ENCODE measurements around the gene AGMO.

The AGMO gene

DNA sequence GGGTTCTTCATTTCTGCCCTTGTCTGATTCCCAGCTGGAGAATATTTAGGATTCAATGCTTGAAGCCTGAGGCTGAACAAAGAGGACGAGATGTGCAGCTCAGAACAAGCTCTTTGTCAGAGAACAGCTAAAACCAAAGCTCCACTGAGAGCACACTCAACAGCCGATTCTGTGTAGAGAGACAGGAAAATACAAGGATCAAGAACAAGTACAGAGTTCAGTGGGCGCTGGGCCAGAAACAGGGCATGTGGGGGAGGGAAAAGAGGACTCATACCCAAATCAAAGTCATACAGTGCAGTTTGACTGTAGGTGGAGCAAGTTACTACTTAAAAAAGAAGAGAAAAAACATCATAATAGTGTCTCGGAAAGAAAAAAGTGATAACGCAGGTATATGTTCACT lies at the start of gene AGMO:
AGMO (minus strand) TSS at position 181 of the 400 bp plus-strand sequence.
- DNase-seq: peak; percentile 65

DNA sequence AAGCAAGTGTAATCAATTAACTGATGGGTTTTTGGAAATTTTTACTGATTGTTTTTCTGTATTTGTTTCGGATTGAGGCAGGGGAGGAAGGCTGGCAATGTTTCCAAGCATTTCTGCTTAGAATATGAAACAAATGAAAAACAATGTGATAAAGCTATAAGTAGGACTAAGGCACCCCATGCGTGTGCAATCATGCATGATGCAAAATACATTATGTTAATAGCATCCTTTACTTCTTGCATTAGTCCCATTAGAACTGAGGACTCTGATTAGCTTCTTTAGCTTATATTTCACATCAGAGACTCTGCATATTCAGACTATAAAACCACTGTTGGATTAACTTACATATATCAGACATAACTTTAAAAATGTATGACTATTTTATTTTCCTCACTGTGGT lies 48.7 kb upstream of the AGMO start:
- no peak for DNase-seq

DNA sequence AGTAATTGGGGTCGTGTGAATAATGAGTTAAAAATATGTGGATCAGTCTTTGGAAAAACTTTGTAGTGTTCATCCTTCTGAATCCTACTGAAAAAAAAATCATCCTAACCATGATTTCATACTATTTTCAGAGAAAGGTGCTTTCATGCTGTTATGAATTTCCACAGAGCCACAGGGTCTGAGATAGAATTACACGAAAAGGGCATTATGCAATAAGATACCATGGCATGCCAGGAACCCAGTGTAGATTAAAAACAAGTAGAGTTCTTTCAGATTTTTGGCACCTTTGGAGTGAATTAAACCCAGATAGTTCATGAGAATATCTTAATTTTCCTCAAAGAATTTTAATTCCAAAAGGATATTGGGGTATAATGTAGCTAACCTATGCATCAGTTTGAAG lies 47.5 kb upstream of the AGMO start:
- DNase-seq: no peak

DNA sequence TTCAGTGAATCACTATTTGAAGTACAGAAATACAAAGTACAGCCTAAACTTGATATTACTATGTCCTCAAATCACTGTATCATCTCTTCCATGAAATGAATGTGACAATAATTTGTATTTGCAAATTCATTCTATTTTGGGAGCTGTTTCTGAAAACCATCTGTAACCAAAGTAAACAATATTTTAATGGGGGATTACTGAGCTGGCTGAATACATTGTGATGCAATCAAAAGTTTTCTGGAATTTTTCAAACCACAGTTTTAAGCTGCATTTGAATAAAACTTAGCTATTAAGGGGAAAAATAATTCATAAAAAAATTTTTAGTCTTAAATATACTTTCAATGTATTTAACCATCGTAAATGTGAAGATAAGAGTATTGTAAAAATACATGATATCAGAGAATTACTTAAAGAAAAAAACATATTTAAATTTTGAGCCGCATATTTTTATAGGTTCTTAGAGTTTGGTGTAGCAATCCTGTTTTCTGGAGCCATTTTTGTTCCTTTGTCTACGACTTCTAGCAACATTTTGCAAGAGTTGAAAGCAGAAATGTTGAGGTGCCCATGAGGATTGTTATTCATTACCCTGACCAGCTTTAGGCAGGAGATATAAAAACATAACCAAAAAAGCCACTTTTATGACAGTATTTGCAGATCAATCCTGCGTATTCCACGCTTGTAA lies 45.9 kb upstream of the AGMO start:
- DNase-seq: no peak

DNA sequence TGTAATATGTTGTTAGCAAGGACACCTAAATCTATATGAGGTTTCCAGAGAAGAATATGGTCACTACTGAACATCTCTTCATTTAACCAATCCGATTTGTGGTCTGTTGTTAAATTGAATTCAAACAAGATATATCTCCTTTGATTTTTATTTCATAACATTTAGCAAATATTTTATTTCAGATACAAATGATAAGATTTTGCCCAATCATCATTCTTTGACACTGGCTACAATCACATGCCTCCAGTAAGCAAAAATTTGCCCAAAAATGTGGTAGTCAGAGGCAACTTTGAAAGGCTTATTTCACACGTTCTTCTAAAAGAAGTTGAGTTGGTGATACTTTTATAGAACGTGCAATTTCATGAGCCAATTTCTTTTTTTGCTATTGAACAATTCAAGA lies 44.7 kb upstream of the AGMO start:
- no peak for DNase-seq

DNA sequence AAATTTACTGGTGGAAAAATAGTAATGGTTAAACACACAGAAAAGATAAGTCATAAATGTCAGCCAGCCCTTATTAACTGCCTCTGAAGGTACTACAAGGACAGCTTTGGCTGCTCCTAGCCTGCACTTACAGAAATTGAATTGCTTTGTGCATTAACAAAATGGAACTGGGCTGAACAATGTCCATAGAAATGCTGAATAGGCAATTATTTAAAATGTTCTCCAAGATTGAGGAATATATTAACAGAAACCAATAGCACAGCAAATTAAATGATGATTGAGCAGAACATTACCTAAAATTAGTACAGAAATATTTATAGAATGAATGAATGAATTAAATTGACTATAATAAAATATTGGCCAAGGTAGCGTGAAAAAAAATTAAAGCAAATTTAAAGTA lies 42.4 kb upstream of the AGMO start:
- DNase-seq: no peak

DNA sequence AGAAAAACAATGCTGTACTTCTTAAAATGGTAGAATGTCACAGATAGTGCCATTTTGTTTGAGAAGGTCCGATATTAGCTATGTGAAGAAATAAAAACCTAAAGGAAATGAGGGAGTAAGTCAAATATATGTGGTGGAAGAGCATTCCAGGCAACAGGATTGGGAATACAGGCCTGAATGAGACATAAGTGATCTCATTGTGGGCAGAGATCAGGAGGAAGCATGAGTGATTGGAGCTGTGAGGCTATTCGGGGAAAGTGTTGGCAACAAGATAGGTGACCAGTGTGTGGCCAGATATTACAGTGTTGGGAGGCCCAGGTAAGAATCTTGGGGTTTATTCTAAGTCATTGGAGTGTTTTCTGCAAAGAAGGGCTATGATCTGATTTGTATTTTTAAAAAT lies 41.3 kb upstream of the AGMO start:
- no peak for DNase-seq

DNA sequence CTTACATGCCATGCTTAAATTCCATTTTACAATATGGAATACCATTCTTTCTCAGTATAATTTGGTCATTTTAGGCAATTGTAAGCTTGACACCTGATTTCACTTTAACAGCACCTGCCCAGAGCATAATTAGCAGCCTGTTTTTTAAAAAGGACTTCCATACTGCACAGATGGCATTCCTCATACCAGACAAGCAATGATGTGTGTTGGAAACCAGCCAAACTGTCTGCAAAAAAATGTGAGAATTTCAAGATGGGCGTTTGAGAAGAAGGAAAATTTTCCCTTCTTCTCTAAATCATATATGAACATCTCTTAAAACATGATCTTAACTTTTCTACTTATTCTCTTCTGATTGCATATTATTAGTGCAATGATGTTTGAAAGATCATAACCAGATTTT lies 40.4 kb upstream of the AGMO start:
- no peak for DNase-seq

DNA sequence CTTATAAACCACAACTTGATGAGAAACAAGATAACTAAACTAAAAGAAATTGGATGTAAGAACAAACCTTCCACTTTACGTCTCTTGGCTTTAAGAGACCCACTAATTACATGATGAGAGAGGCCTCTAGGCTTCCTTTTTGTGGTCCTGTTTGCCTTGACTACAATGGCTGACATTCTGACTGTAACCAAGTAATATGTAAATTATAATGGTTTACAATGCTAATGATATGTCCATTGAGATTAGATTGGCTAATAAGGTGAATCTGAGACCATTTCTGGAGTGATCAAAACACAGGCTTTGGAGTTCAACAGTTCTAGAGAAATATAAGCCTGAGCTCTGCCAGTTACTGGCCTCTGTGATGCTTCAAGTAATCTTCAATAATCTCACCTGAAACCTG lies 39.4 kb upstream of the AGMO start:
- DNase-seq: no peak

DNA sequence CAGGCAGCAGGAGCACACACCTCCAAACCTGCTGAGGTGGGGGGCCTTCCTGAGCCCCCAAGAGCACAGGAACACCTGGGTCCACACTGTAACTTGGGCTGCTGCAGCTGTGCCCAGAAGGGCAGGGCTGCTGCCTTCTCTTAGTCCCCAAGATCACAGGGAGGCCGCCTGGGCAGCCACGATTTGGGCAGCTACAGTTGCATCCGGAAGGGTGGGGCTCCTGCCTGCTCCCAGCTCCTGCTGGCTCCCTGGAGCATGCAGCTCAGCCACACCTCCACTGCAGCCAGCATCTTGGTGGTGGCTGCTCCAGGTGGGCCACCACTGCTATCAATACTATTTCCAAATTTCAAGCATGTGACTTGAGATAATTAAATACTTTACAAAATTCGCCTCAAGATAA lies 38.5 kb upstream of the AGMO start:
- no peak for DNase-seq

DNA sequence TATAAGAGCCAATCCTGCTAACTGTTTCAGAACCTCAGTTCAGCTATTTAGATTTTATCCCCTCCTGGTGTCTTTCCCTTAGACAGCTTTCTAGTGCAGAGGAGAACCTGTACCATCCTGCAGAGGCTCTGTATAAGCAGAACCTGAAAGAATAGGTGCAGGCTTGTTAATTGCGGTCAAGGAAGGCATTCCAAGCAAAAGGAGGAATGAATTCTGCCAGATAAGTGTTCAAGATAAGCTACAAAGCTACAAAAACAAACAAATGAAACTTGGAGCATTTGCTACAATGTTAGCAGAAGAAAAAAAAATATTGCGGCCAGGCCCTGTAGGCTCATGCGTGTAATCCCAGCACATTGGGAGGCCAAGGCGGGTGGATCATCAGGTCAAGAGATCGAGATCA lies 32.6 kb upstream of the AGMO start:
- no peak for DNase-seq

DNA sequence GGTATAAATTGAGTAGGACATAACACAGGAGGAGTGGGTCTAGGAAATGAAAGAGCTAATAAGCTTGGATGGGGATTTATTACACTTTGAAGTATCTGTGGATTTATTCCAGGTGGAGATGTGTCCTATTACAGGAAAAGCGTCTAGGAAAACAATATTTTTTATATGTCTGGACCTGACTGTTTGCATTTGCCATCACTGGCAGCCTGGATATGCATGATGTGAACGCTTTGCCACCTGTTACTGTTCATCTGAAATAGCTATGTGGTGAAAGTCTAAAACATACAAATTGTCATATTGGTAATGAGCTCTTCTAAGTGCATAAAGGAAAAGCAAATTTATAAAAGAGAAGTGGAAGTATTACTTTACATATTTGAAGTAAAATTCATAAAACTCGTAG lies 31.6 kb upstream of the AGMO start:
- no peak for DNase-seq

DNA sequence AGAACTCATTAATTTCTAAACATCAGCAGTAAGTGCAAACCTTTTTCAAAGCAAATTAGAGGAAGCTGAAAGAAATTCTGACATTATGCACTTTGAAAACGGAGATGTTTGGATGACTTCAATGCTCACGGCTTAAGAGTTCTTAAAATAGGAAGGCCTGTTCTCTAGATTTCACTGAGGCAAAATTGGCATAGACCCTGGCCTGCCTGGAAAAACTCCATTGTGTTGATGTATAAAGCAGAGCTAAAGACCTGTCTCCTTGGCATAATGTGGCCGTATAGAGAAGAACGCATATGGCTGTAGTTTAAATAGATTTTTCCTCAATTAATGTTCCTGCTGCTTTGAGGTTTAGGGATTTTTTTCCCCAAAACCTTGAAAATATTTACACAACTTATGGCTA lies 24.5 kb upstream of the AGMO start:
- DNase-seq: no peak

DNA sequence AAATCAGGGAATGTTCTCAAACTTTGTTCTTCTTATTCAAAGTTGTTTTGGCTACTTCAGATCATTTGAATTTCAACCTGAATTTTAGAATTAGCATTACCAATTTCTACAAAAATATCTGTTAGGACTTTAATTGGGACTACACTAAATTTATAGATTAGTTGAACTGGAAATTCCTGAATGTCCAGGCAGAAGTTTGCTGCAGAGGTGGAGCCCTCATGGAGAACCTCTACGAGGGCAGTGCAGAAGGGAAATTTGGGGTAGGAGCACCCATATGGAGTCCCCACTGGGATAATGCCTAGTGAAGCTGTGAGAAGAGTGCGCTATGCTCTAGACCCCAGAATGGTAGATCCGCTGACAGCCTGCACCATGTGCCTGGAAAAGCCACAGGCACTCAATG lies 22.8 kb upstream of the AGMO start:
- DNase-seq: no peak

DNA sequence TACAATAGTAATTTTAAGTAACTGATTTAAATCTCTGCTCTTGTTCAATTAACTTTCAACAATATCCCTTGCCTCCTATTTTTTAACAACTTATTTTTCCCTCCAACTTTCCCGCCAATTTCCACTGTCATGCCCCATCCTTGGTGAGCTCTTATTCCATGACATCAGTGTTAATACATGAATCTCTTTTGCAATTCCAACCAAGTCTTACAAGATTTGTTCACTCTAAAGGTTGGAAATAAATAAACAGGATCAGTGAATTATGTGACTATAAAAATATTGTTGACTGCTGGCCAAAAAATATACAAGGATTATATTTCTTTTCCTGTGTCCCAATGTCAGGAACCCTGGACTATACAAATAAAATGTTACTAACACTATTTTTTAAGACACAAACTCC lies 21.0 kb upstream of the AGMO start:
- no peak for DNase-seq

DNA sequence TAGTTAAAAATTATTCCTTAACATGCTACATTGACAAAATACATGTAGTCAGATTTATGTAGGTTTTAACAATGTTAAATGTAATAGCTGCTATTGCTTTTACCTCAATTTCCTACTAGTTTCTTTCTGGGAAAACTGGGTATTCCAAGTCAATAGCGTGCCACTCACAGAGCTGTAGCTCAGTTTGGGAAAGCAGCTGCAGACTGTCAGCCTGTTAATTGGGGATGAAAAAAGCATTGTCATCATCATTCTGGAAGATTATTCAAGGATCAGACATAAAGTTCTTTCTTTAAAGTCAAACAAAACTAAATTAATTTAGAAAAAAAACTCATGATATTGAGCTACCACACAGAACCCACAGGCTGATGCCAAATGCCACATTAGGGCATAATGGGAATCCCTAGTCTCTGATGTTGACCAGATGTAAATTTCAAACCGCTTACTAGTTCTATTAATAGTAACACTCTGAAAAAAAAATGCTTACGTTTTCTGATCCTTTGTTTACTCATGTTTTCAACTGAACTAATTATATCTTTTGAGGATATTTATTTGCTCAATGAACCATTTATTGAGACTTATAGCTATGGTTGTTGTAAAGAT lies 19.6 kb upstream of the AGMO start:
- no peak for DNase-seq

DNA sequence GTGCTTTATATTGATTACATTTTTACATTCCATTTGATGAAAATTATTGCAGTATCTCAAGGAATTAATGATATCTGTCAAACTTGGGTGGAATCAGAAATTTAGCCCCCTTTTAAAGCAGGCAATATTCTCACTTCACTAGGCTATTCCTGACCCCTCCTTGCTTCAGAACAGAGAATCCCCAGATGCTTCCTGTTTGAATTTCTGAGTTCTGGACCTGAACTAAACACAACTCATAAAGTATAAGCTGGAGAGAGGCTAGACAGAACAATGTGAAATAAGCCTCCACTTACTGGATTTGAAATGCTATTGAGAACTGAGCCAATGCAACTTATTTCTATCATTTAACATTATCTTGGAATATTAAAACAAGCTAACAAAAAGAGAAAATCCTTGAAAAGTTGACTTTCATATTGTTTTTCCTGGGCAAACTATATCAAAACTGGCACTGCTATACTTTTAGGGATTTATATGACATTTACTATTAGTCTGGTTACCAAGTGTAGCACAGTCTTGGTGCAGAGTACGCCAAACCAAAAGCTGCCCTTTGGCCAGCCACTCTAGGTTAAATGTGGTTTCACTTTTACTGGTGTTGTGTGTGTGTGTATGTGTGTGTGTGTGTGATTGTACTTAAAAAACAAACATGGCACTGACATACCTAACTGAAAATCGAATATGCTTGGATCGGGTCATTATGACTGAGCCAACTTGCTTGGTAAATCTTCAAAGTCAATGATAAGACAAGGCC lies 19.0 kb upstream of the AGMO start:
- no peak for DNase-seq

DNA sequence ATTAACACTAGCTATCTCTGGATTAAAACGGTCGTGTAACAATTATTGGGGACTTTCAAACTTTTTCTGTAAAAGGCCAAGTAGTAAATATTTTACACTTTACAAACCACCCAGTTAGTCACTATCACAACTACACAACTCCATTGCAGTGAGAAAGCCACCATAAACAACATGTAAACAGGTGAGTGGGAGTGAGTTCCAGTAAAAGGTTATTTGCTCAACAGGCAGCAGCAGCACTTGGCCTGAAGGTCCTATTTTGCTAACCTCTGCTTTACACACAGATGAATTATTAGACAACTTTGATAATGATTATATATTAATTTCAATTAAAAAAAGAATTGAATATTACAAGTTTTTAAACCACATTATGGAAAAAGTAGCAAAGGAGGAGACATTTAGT lies 15.8 kb upstream of the AGMO start:
- DNase-seq: no peak

DNA sequence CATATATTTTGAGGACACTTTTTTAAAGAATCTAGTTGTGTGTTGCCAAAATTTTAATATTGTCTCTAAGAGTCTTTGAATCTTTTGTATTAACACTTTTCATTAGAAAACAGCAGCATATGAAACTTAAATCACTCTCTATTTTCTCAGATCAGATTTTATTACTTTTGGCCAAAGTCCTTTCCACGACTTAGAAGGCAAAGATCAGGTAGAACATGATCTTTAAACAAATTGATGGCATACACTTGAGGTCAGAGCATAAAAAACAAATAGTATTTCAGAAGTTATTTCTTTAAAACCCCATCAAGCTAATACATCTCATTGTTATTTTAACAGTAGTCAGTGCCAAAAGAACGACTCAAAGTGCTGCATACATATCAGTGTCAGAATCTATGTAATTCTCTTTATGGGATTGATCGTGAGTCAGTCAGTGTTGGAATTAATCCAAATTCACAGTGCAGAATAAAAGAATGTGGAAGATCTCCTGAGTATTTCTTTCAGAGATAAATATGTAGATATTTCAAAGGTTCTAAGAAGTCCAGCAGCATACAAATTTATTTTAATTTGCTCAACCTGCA lies 9.6 kb upstream of the AGMO start:
- DNase-seq: no peak

DNA sequence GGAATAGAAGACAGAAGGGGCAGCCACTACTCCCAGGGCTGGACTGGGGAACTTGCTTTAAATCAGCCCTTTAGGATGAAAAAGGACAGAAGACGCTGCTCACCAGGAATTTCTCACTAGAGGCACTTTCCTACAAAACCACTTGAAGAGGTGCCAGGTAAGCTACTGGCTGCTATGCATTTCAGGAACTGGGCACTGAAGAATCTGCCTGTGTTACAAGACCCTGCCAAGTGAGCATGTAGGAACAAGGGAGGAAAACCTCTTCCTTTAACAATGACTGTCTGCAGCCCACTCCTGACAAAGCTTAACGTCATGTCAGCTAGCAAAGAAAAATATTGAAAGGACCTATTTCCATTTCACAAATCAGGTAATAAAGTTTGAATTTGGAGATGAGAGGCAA lies 5.8 kb upstream of the AGMO start:
- DNase-seq: no peak

DNA sequence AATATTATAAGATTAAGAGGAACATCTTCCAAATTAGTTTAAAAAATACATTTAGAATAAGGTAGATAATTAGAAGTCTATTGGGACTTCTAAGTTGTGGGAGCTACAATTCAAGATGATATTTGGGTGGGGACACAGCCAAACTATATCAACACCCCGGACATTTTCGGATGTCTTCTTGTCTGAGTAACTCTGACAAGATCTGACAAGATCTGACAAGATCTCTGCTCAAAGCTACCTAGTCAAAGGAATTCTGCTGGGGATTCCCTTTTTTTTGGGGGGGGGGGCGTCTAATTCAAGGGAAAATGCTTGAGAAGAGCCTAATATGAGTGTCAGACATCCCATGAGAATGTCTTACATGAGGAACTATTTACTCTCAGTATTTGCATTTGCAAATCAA lies 5.2 kb upstream of the AGMO start:
- DNase-seq: no peak

DNA sequence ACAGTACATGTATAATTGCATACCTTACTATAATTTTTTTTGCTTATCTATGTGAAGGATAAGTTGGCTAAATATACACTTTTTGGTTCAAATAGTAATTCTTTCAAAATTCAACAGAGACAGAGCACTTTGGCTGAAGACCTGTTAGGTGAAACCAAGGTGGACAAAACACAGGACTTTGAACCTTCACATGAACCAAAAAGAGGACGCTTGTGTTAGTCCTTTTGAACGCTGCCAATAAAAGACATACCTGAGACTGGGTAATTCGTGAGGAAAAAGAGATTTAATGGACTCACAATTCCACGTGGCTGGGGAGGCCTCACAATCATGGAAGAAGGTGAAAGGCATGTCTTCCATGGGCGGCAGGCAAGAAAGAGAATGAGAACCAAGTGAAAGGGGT lies 4.7 kb upstream of the AGMO start:
- no peak for DNase-seq

DNA sequence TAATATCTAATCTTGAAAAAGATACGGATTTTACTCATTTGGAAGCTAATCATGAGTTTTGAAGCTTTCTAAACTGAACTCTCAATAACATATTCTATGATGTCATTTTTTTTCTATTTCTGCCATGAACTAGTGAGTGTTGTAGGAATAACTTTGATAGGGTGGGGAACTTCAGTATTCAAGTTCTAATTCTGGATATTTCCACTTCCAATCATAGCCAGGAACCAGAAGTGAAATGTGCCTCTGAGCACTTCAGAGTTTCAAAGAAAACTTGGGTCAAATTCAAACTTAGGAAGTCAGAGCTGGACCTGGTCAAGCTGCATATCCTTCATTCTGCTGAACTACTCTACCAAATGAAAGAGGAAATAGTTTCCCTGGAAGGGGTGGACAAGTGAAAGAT lies 847 bp downstream of the AGMO start:
- no peak for DNase-seq

DNA sequence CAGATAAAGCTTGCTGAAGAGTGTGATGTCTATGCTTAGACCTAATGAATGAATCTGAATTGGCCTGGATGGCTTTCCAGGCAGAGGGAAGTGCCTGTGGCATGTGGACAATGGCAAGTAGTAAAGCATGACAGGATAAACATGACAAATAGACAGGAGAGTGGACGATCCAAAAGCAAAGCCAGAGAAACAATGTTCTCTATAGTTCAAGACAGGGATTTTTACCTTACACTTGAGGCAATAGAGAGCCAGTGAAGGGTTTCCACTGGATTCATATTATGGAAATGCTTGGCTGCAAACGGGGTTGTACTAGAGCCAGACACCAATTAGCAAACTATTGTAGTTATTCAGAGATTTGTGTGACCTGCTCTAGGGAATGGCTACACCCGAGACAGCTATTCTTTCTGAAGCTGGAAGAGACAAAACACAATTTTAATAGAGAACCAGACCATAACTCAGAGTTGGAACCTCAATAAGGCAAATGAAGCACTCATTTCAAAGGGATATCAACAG lies 2.3 kb downstream of the AGMO start:
- DNase-seq: peak; percentile 72
